Right ventricle myocardium inferior (tissue), 1 donor: ENCODE data around the gene TJAP1. TPM values are rescaled to one million over a fixed set of nuclear protein-coding genes. Genes with fewer than 3 reads are reported as not detected.

Experiments used
- ATAC-seq: fragments of 200-7000 bp; cut with Tn5 transposase; one replicate; pipeline ENCODE4 v1.9.1; 2020; ENCODE audit warnings: mild to moderate bottlenecking, moderate library complexity
- DNase-seq: peaks from one replicate; pipeline ENCODE4 v3.0.0; 2021; ENCODE audit errors: missing footprints
- intact Hi-C: fragments of 100-400 bp; cut with DNase I; formaldehyde crosslinking; loops from one replicate; pipeline ENCODE4 v1.11.0; 2022
- total RNA-seq: library from RNA; stranded (reverse); fragmentation: NEBNext Ultra II Directional; extraction: Animal tissue kit (Norgen Biotek cat#: 25700); gene quantifications from one replicate; pipeline ENCODE4 v1.2.1, GENCODE V29; 2021
- donor health status: DM: no; HTN: yes; CAD: no; lungs with severe emphysema.

The TJAP1 gene
- total RNA-seq, 1 donor from 2014 or later = 17.4 TPM

- ATAC-seq (peak; percentile 85), DNase-seq (no peak)
- intact Hi-C loops = no loop called here
Observed at GRCh38 chr6:43468748-43469681, 8.4 kb upstream of the TJAP1 start.

GRCh38 chr6:43469947-43470346 is 7.4 kb upstream of the TJAP1 start:
- no peak for DNase-seq
- ATAC-seq = no peak
- intact Hi-C loops = loop anchor here (2.0 kb wide), 1 partner anchor 25 kb away; no protein-coding TSS in a partner anchor

GRCh38 chr6:43471399-43471798 is 6.0 kb upstream of the TJAP1 start:
- ATAC-seq (no peak), DNase-seq (no peak)
- intact Hi-C loops = loop anchor here (2.0 kb wide), 1 partner anchor 23 kb away; no protein-coding TSS in a partner anchor

- ATAC-seq (no peak), DNase-seq (no peak)
- intact Hi-C loops = no loop called here
Observed at GRCh38 chr6:43472515-43472914, 4.9 kb upstream of the TJAP1 start.

- intact Hi-C loops = no loop called here
- ATAC-seq (no peak), DNase-seq (no peak)
Observed at GRCh38 chr6:43475516-43475915, 1.9 kb upstream of the TJAP1 start.

- ATAC-seq (no peak), DNase-seq (no peak)
- intact Hi-C loops = no loop called here
Observed at GRCh38 chr6:43476746-43477145, 624 bp upstream of the TJAP1 start.

GRCh38 chr6:43478008-43478372 is 620 bp downstream of the TJAP1 start:
- DNase-seq = no peak
- intact Hi-C loops = no loop called here

GRCh38 chr6:43481075-43481474 is 3.7 kb downstream of the TJAP1 start:
- intact Hi-C loops = no loop called here
- DNase-seq (no peak), ATAC-seq (no peak)

More at GRCh38 chr6:43478008-43478372, 620 bp downstream of the TJAP1 start:
- no peak for ATAC-seq

- DNase-seq (no peak), ATAC-seq (no peak)
- intact Hi-C loops = no loop called here
Observed at GRCh38 chr6:43481591-43482236, 4.3 kb downstream of the TJAP1 start.

- intact Hi-C loops = no loop called here
- DNase-seq = no peak
- no peak for ATAC-seq
Observed at GRCh38 chr6:43488667-43489276, 11.4 kb downstream of the TJAP1 start.

- DNase-seq (no peak), ATAC-seq (peak; percentile 22)
- intact Hi-C loops = no loop called here
Observed at GRCh38 chr6:43489277-43490072, 12.1 kb downstream of the TJAP1 start.

- ATAC-seq (no peak), DNase-seq (no peak)
- intact Hi-C loops = no loop called here
Observed at GRCh38 chr6:43490523-43490939, 13.2 kb downstream of the TJAP1 start.

GRCh38 chr6:43491750-43492661 is 14.6 kb downstream of the TJAP1 start:
- ATAC-seq (peak; percentile 81), DNase-seq (peak; percentile 89)
- intact Hi-C loops = no loop called here

- intact Hi-C loops = no loop called here
- ATAC-seq (peak; percentile 18), DNase-seq (no peak)
Observed at GRCh38 chr6:43492673-43493072, 15.3 kb downstream of the TJAP1 start.

GRCh38 chr6:43493230-43493629 is 15.9 kb downstream of the TJAP1 start:
- ATAC-seq = no peak
- intact Hi-C loops = no loop called here
- no peak for DNase-seq

- intact Hi-C loops = loop anchor here (2.0 kb wide), 1 partner anchor 23 kb away; no protein-coding TSS in a partner anchor
Observed at GRCh38 chr6:43493833-43494232, 16.5 kb downstream of the TJAP1 start.

GRCh38 chr6:43494321-43494720 is 17.0 kb downstream of the TJAP1 start:
- ATAC-seq (no peak), DNase-seq (no peak)
- intact Hi-C loops = loop anchor here (2.0 kb wide), 1 partner anchor 24 kb away; no protein-coding TSS in a partner anchor

More at GRCh38 chr6:43493833-43494232, 16.5 kb downstream of the TJAP1 start:
- ATAC-seq = no peak
- DNase-seq = no peak

GRCh38 chr6:43494766-43495165 is 17.4 kb downstream of the TJAP1 start:
- intact Hi-C loops = loop anchor here (2.0 kb wide), 1 partner anchor 24 kb away; no protein-coding TSS in a partner anchor

More at GRCh38 chr6:43494766-43495165, 17.4 kb downstream of the TJAP1 start:
- DNase-seq (no peak), ATAC-seq (no peak)
